ENCODE results near the gene LIPG.

Gene LIPG

GRCh38 chr18:49616618-49617328 lies 54.9 kb downstream of the LIPG start:
- DNase-seq = no peak

DNA sequence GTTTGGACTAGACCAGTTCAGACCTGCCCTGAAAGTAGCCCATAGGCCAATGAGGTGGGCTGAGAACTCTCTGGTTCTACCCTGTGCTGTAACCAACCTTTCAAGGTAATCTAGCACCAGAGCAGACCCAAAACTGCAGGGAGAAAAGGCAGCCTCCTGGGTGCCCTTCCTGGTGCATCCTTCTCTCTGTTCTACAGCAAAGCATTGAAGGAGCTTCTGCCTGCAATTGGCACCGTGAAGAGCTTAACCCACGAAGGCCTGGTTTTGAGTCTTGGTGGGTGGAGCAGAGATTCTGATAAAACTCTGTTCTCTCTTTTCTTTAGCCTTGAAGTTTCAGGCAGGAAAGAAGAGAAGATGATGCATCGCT lies 55.5 kb downstream of the LIPG start:
- DNase-seq = no peak

GRCh38 chr18:49617865-49618264 lies 56.0 kb downstream of the LIPG start:
- no peak for DNase-seq

DNA sequence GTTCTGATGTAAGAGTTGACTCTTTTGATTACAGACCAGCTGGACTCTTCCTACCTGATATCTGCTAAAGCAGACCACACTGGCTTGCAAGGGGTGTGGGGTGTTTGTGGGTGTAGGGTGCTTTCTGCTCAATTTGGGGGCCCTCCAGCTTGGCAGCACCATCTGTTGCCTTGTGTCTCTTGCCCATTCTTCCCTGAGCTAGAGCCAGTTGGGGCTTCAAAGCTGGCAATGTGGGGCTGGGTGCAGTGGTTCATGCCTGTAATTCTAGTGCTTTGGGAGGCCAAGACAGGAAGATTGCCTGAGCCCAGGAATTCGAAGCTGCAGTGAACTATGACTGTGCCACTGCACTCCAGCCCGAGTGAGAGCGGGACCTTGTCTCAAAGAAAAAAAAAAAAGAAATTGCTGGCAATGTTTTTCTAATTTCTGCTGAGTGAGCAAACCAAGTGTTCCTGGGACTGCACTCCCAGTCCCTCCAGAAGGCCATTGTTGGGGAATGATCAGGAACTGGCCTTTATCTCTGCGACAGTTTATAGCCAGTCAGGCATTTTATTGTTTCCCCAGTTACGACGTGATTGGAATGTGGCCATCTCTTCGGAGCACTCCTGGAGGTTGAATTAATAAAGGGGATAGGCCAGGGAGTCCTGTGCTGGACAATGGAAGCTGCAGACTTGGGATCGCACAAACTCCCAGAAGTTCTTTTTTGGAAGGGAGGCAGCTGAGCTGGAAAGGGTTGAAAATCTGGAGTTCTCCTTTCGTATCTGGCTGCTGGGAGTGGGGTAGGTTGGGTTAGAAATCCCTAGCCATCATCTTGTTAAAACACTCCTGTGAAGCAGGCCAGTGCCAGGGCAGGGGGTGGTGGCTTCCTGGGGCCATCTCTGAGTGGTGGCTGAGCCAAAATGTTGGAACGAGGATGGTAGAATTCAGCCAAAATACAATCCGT lies 57.2 kb downstream of the LIPG start:
- no peak for DNase-seq

- no peak for DNase-seq
Observed at GRCh38 chr18:49619801-49620200, 57.9 kb downstream of the LIPG start.

DNA sequence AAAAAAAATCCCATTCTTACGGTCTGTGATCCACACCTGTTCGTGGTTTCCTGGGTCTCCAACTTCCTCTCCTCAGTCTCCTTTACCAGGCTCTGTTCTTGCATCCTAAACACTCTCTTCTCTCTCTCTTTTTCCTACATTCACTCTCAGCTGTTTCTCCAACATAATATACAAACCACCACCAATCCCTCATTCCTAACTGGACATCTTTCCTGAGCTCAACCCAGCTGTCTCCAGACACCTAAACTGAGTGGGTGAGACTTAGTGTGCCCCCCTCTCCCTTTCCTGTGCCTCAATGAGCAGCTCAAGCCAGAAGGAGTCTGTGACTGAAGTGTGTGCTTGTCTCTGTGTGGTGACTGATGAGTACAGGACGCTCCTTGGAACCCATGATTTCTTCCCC lies 59.4 kb downstream of the LIPG start:
- no peak for DNase-seq

DNA sequence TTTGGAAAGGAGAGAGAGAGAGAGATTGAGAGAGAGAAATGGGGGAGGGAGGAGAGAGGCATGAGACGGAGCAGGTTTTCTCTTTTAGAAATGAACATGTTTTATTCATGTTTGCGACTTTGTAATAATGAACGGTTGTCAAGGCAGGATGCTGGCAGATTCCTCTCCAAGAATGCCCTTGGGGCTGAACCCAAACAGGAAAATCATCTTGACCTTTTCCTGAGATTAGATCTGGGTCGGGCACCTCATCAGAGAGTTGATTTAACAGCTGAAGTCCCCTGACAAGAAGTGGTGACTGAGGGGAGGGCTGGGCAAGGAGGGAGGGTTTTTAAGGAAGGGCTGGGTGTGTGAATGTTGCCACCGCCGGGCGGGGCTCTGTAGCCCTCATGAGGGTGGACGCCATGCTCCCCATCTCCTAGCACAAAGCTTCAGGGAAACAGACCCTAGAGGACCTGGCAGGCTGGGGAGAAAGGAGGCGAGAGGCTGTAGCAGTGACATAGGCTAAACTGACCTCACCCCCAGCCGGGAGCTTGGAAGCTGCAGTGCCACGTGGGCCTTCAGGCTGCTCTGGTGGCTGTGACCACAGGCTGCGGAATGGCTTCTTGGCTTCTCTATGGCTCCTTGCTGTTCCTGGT lies 60.0 kb downstream of the LIPG start:
- no peak for DNase-seq

- no peak for DNase-seq
Observed at GRCh38 chr18:49623571-49623970, 61.7 kb downstream of the LIPG start.

GRCh38 chr18:49625021-49625691 lies 63.3 kb downstream of the LIPG start:
- DNase-seq = no peak

GRCh38 chr18:49626842-49627467 lies 65.1 kb downstream of the LIPG start:
- no peak for DNase-seq

DNA sequence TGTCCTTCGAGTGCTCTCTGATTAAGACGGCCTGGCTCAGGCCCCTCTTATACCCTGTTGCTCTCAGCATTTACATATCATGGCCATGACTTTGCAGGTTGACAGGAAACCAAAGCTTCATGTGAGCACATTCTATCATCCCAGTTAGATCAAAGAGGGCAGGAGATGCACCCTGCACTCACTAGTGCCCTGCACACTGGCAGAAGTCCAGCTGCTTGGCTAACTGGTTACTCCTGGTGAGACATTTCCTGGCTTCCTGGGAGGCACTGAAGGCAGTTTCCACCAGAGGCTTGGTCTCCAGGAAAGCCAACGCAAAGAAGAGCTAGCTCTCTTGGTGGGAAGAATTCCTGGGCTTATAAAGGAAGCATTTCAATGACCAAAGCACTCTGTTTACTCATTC lies 66.3 kb downstream of the LIPG start:
- no peak for DNase-seq

GRCh38 chr18:49628881-49629795 lies 67.3 kb downstream of the LIPG start:
- DNase-seq = no peak

DNA sequence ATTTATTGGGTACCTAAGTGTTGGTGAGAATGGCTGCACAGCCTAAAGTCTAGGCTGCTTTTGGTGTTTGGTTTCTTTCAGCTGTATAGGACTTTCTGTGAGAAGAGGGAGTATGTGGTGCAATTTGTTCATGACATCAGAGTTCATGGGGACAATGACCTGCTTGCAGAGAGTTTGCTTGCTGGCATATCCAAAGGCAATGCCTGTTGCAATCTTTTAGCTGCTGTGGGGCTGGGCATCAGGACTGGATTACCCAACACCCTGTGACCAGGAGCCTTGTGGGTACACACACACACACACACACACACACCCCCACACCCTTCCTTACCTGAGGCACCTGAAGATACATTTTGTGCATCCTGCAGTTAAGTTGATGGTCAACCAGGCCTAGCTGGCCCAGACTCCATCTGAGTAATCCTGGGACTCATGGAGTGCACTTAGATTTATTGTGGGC lies 68.4 kb downstream of the LIPG start:
- DNase-seq = no peak

DNA sequence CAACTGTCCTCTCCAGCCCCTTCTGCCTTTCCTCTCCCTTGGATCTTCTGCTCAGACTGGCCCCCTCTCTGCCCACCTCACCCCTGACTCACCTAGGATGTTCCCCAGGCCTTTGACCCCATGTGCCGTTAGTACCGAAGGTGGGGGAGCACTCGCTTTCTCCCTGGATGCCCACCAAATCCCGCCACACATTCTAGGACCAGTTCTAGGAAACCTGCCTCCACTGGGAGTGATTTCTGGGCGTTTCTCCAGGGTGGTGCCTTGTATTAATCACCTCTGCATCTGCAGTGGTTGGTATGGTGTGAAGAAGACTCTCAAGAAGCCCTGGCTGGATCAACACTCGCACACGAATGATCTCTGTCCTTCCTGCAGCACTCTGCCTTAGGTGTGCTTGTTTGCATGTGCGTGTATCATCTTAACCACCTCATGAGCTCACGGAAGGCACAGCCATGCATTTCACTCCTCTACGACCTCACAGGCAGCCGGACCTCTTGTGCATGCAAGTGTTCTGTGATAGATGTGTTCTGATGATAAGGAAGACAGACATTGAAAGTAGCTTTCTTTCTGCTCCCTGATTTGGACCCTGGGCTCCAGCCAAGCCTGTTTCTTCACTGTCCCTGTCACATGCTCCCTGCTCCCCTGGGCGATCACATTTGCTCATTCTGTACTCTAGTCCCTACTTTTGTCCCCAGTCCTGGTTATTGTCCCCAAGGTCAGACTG lies 69.4 kb downstream of the LIPG start:
- no peak for DNase-seq

GRCh38 chr18:49632588-49632987 lies 70.7 kb downstream of the LIPG start:
- DNase-seq = no peak

GRCh38 chr18:49638209-49638785 lies 76.4 kb downstream of the LIPG start:
- DNase-seq = no peak

DNA sequence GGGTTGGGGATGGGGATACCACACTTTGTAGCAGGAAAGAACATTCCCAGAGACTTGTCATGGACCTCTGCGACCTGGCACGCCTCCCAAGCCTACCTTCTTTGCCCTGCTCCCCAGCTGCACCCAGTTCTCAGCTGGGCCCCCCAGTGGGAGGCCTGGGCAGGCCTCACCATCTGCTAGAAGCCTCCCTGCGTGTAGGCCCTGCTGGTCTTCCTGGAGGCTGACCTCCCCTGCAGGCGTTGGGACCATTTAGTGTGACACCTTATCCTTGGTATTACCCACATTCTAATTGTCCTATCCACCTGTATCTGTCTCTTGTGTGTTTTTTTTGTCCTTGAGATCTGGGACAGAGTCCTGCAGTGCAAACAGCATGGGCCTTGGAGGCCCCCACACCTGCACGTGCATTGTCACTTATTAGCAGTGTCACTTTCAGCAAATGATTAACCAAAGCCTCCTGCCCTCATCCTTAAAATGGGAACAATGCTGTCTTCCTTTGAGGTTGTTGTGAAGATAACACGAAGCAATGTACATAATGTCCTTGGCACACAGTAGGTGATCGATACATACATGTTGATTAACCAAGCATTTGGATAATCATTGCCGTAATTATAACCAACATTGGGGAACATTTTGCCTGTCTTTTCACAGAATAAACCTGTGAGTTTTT lies 77.2 kb downstream of the LIPG start:
- no peak for DNase-seq

- no peak for DNase-seq
Observed at GRCh38 chr18:49639643-49640391, 78.0 kb downstream of the LIPG start.

DNA sequence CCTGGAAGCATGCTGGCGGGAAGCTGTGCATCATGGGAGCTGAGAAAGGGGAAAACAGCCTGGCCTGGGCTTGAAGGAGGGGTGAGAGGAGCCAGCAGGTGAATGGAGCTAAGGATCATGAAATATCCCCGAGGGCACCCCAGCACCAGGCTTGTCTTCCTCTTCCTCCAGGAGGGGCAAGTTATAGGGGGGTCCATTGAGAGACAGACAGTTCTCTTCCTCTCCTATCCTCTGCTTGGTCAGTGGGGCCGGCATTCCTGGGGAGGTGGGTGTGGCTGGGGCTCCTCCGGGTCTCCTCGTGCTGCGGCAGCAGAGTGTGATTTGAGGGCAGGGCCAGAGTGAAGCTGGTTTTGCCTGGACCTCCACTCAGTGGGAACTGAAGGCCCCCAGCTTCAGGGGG lies 78.9 kb downstream of the LIPG start:
- DNase-seq = no peak

Measured in activated CD8-positive, alpha-beta memory T cell treated with anti-CD3 and anti-CD28 coated beads, Interleukin-2, amount 50 U/mL, for 48 hours (primary cell).